Testis (tissue), 2 donors: ENCODE measurements around the gene GFPT1.

Source experiments
- POLR2A ChIP-seq: fragments of 450-650 bp; IDR thresholded peaks from one replicate; pipeline ENCODE4 v1.6.1; 2017; ENCODE audit warnings: antibody characterized with exemption, mild to moderate bottlenecking, moderate library complexity
- TF ChIP-seq, protein P1 (sequence below), 3 experiments: fragments of 450-650 bp in 2 of 3; fragments of 200-600 bp in 1 of 3; sonication (generic) in 1 of 3; IDR thresholded peaks; one replicate each; pipeline ENCODE4 v1.5.1; 2016 to 2019; ENCODE audit warnings: antibody characterized with exemption in 3 of 3, mild to moderate bottlenecking in 2 of 3, moderate library complexity in 1 of 3

DNA sequence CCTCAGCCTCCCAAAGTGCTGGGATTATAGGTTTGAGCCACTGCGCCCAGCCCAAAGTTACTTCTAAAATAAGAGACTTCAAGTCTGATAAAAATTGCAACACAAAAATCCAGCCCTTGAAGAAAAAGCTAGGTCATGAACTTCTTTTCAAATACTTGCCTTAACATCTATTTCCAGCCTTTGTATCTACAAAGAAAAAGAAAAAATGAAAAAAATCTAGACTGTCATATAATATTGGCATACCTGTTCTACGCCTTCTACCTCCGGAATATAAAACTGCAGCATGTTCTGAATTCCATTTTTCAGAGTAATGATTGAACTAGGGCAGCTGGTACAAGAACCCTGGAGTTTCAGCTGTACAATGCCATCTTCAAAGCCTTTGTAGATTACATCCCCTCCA, 13.1 kb upstream of the GFPT1 start:
- no peak for TF ChIP-seq POLR2A
- TF ChIP-seq, protein P1, sequence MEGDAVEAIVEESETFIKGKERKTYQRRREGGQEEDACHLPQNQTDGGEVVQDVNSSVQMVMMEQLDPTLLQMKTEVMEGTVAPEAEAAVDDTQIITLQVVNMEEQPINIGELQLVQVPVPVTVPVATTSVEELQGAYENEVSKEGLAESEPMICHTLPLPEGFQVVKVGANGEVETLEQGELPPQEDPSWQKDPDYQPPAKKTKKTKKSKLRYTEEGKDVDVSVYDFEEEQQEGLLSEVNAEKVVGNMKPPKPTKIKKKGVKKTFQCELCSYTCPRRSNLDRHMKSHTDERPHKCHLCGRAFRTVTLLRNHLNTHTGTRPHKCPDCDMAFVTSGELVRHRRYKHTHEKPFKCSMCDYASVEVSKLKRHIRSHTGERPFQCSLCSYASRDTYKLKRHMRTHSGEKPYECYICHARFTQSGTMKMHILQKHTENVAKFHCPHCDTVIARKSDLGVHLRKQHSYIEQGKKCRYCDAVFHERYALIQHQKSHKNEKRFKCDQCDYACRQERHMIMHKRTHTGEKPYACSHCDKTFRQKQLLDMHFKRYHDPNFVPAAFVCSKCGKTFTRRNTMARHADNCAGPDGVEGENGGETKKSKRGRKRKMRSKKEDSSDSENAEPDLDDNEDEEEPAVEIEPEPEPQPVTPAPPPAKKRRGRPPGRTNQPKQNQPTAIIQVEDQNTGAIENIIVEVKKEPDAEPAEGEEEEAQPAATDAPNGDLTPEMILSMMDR (IDR thresholded peaks at IDR 0.05) = no peak
